ENCODE data around the gene GNGT2. TPM values are rescaled to one million over a fixed set of nuclear protein-coding genes. Genes with fewer than 3 reads are reported as not detected.

The GNGT2 gene
- total and polyA plus RNA-seq, 7 experiments from 2014 or later, result 2.8 to 16.9 (median 8.3) TPM

DNA sequence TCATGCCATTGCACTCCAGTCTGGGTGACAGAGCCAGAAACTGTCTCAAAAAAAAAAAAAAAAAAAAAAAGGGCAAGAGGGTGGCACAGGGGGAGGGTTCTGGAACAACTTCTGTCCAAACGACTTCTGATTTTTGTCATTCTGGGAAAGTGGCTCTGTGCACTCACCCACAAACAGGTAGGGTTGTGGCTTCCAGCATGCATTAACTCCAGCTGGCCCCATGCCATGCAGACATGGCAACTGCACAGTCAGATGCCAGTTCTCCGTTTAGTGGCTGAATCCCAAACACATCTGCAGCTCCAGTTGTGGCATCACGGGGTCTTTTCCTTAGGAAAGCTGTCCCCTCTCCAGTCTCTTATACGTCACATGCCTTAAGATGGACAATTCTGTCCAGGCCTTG is 47.5 kb downstream of the GNGT2 start:
- intact Hi-C loops (cut with micrococcal nuclease), result no loop called here
- Mint-ChIP-seq H3K9me3 (peaks cover 0 to under 1% (median 0%) of the 10 kb centered on the region in 11 donors), H3K4me3 (no peak overlapping the region), H3K4me1 (peaks cover 0 to 1% (median 0%) of the 10 kb centered on the region in 7 donors), H3K27me3 (peaks cover 28 to 51% (median 34%) of the 10 kb centered on the region in 5 donors), H3K36me3 (no peaks in the 10 kb centered on the region), H3K27ac (no peak overlapping the region)
- CTCF ChIA-PET, result interaction anchor here (0.7 kb wide), 1 partner anchor 882 kb away, joined by 3 read pairs; no protein-coding TSS in a partner anchor
- DNase-seq (no peak), ATAC-seq (no peak)
- Histone ChIP-seq H3K36me3 (ENCODE audit: control insufficient read depth in 2 of 3, insufficient read depth in 3 of 3, low read length in 3 of 3) (no peaks in the 10 kb centered on the region), H3K27ac (ENCODE audit: low read depth, low read length) (no peak overlapping the region), H3K9me3 (ENCODE audit: control insufficient read depth in 2 of 3, low read length in 3 of 3) (no peaks in the 10 kb centered on the region), H3K27me3 (ENCODE audit: control insufficient read depth in 2 of 2, insufficient read depth in 2 of 2, low read length in 2 of 2) (no peaks in the 10 kb centered on the region), H3K4me1 (ENCODE audit: control insufficient read depth in 2 of 2, insufficient read depth in 2 of 2, low read length in 2 of 2) (no peaks in the 10 kb centered on the region), H3K4me3 (ENCODE audit: low read length) (no peak overlapping the region)
- POLR2A ChIA-PET, result interaction anchor here (0.7 kb wide), 1 partner anchor 10 kb away, joined by 3 read pairs; no protein-coding TSS in a partner anchor

- Mint-ChIP-seq H3K27me3 (peaks cover 17 to 44% (median 34%) of the 10 kb centered on the region in 5 donors), H3K27ac (no peak overlapping the region), H3K4me3 (no peak overlapping the region), H3K9me3 (peaks cover 0 to 2% (median 0%) of the 10 kb centered on the region in 11 donors), H3K4me1 (no peaks in the 10 kb centered on the region), H3K36me3 (no peaks in the 10 kb centered on the region)
- H3K27ac ChIP-seq (ENCODE audit: low read depth, low read length), result no peak overlapping the region
- H3K4me1 ChIP-seq (ENCODE audit: control insufficient read depth in 2 of 2, insufficient read depth in 2 of 2, low read length in 2 of 2), result no peaks in the 10 kb centered on the region
- DNase-seq (no peak), ATAC-seq (no peak)
- H3K27me3 ChIP-seq (ENCODE audit: control insufficient read depth in 2 of 2, insufficient read depth in 2 of 2, low read length in 2 of 2), result no peaks in the 10 kb centered on the region
- ChIA-PET POLR2A (no interaction called here), CTCF (interaction anchor here (0.6 kb wide), 1 partner anchor 19 kb away, joined by 7 read pairs; no protein-coding TSS in a partner anchor)
- no peaks in the 10 kb centered on the region for H3K9me3 ChIP-seq (ENCODE audit: control insufficient read depth in 2 of 3, low read length in 3 of 3)
- no peaks in the 10 kb centered on the region for H3K36me3 ChIP-seq (ENCODE audit: control insufficient read depth in 2 of 3, insufficient read depth in 3 of 3, low read length in 3 of 3)
- intact Hi-C loops (cut with micrococcal nuclease), result no loop called here
- no peak overlapping the region for H3K4me3 ChIP-seq (ENCODE audit: low read length)
These were observed 52.6 kb downstream of the GNGT2 start for GRCh38 chr17:49157784-49158183.

DNA sequence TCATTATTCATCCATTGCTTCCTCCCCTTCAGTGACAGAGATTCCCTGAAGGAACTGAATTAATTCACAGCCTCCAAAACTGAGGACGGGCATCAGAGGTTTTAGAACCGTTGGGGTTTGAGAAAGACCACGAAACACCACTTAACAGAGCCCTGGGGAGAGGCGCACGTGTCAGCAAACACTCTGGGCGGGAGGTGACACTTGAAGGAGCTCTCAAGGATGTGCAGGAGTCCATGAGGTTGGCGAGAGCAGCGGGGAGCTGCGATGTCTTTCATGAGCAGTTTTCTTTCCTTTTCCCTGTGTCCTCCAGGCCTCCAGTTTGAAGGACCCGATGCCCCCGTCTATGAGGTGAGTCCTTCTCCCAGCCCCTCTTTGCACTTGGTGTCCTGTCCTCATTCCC is 54.1 kb downstream of the GNGT2 start:
- no peak overlapping the region for H3K27ac ChIP-seq (ENCODE audit: low read depth, low read length)
- no peaks in the 10 kb centered on the region for H3K4me1 ChIP-seq (ENCODE audit: control insufficient read depth in 2 of 2, insufficient read depth in 2 of 2, low read length in 2 of 2)
- intact Hi-C loops (cut with micrococcal nuclease), result no loop called here
- H3K4me3 ChIP-seq (ENCODE audit: low read length), result no peak overlapping the region
- no peaks in the 10 kb centered on the region for H3K36me3 ChIP-seq (ENCODE audit: control insufficient read depth in 2 of 3, insufficient read depth in 3 of 3, low read length in 3 of 3)
- DNase-seq, result no peak
- Mint-ChIP-seq H3K27ac (no peak overlapping the region), H3K36me3 (no peaks in the 10 kb centered on the region), H3K4me3 (no peak overlapping the region), H3K27me3 (peaks cover 17 to 46% (median 34%) of the 10 kb centered on the region in 5 donors), H3K9me3 (peaks cover 0 to 2% (median 0%) of the 10 kb centered on the region in 11 donors), H3K4me1 (no peaks in the 10 kb centered on the region)
- H3K27me3 ChIP-seq (ENCODE audit: control insufficient read depth in 2 of 2, insufficient read depth in 2 of 2, low read length in 2 of 2), result no peaks in the 10 kb centered on the region
- no peaks in the 10 kb centered on the region for H3K9me3 ChIP-seq (ENCODE audit: control insufficient read depth in 2 of 3, low read length in 3 of 3)
- ChIA-PET CTCF (no interaction called here), POLR2A (no interaction called here)
- ATAC-seq, result no peak

Other genes starting within 250 kb of the GNGT2 start
- not detected for gene GIP, start 242.0 kb downstream of the GNGT2 start, total RNA-seq
- gene GIP, start 242.0 kb downstream of the GNGT2 start, polyA plus RNA-seq, result not detected
- not detected for gene IGF2BP1, start 213.2 kb downstream of the GNGT2 start, total RNA-seq
- gene IGF2BP1, start 213.2 kb downstream of the GNGT2 start, polyA plus RNA-seq, result not detected
- under 1 TPM in 4 of 5 experiments, not detected in 1; 0.03 to 0.05 (median 0.05) TPM for gene B4GALNT2, start 77.8 kb downstream of the GNGT2 start, total RNA-seq
- gene B4GALNT2, start 77.8 kb downstream of the GNGT2 start, polyA plus RNA-seq, result not detected
- 10 to 100 TPM in 3 of 5 experiments, 1 to 10 TPM in 2; 8.2 to 57.8 (median 11.0) TPM for gene ABI3, start 133 bp upstream of the GNGT2 start, total RNA-seq
- gene ABI3, start 133 bp upstream of the GNGT2 start, polyA plus RNA-seq, result 10 to 100 TPM; 15.0 to 21.8 TPM
- under 1 TPM in 1 of 5 experiments, not detected in 4; 0.17 TPM for gene PHOSPHO1, start 20.2 kb upstream of the GNGT2 start, total RNA-seq
- gene PHOSPHO1, start 20.2 kb upstream of the GNGT2 start, polyA plus RNA-seq, result under 1 TPM; 0.46 to 0.99 TPM
- 10 to 100 TPM; 33.8 to 64.4 (median 49.9) TPM for gene ZNF652, start 151.7 kb upstream of the GNGT2 start, total RNA-seq
- 10 to 100 TPM; 19.3 to 20.3 TPM for gene ZNF652, start 151.7 kb upstream of the GNGT2 start, polyA plus RNA-seq
- 100 to 1,000 TPM in 1 of 5 experiments, 10 to 100 TPM in 4; 50.0 to 186 (median 54.4) TPM for gene PHB1, start 204.3 kb upstream of the GNGT2 start, total RNA-seq
- gene PHB1, start 204.3 kb upstream of the GNGT2 start, polyA plus RNA-seq, result 100 to 1,000 TPM; 144 to 165 TPM